ENCODE results near the gene C6orf141. TPM values are rescaled to one million over a fixed set of nuclear protein-coding genes. Genes with fewer than 3 reads are reported as not detected.

C6orf141 gene
- total RNA-seq (2022; extraction: Qiagen RNA extraction; ENCODE audit: low read depth): 12.6 to 16.6 TPM (median 14.4 TPM) in 5 replicates

DNA sequence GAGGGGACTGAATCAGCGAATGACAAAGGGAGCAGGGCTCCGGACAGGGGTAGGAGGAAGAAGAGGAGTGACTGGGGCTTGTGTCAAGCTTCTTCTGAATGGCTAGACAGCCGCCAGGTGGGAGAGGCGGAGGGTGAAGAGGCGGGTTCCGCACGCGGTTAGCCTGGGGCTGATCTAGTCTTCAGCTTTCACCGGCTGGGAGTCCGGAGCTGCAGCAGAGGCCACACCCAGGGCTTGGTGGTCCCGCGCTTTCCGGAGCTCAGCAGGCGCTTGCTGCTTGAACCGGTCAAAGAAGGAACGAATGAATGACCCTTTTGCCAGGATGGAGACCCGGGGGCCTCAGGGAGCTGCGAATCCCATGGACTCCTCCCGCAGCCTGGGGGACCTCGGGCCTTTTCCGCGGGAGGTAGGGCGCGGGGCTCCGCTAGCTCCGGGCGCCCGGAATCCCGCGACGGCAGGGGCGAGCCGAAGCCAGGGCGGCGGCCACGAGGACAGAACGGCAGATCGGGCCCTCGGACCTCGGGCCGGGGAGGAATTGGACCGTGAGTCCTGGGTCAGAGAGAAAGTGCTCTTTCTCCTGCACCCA, at the start of gene C6orf141:
Gene C6orf141 (plus strand): TSS at position 177 of the 586 bp plus-strand sequence. CDS start 125 bp downstream, at position 302.

Other genes starting within 250 kb of the C6orf141 start
- gene MMUT, start 87.4 kb upstream of the C6orf141 start, total RNA-seq (2022; extraction: Qiagen RNA extraction; ENCODE audit: low read depth): 4.6 to 6.5 TPM (median 6.0 TPM) in 5 replicates
- 3.7 to 9.8 TPM (median 6.3 TPM) in 5 replicates for gene CENPQ, start 87.3 kb upstream of the C6orf141 start, total RNA-seq (2022; extraction: Qiagen RNA extraction; ENCODE audit: low read depth)
- not detected in 5 replicates for gene GLYATL3, start 50.7 kb upstream of the C6orf141 start, total RNA-seq (2022; extraction: Qiagen RNA extraction; ENCODE audit: low read depth)
- 0.11 TPM in 1 of 5 replicates, not detected in the others for gene RHAG, start 86.2 kb downstream of the C6orf141 start, total RNA-seq (2022; extraction: Qiagen RNA extraction; ENCODE audit: low read depth)
- gene CRISP2, start 162.9 kb downstream of the C6orf141 start, total RNA-seq (2022; extraction: Qiagen RNA extraction; ENCODE audit: low read depth): not detected in 5 replicates
- not detected in 5 replicates for gene CRISP3, start 193.7 kb downstream of the C6orf141 start, total RNA-seq (2022; extraction: Qiagen RNA extraction; ENCODE audit: low read depth)
- not detected in 5 replicates for gene PGK2, start 236.6 kb downstream of the C6orf141 start, total RNA-seq (2022; extraction: Qiagen RNA extraction; ENCODE audit: low read depth)

Data from A549 treated with ZK216348 at 1 μM for 4 hours (cell line).